Vagina (tissue), 2 donors: ENCODE results near the gene GRAMD1C. TPM values are rescaled to one million over a fixed set of nuclear protein-coding genes. Genes with fewer than 3 reads are reported as not detected.

Source experiments
- DNase-seq, 2 donors: peaks; one replicate each; pipeline ENCODE4 v3.0.0-alpha.2; 2017; ENCODE audit errors: extremely low spot score in 2 of 2
- H3K27ac ChIP-seq: fragments of 200-600 bp; sonication (generic); one replicate; pipeline ENCODE4 v1.5.1; 2019
- H3K27me3 ChIP-seq: fragments of 200-600 bp; sonication (generic); one replicate; pipeline ENCODE4 v1.5.1; 2019
- H3K36me3 ChIP-seq, 2 donors: fragments of 200-600 bp; sonication (generic); one replicate each; pipeline ENCODE4 v1.5.1; 2017 to 2019
- H3K4me1 ChIP-seq: fragments of 200-600 bp; sonication (generic); one replicate; pipeline ENCODE4 v1.5.1; 2019
- H3K4me3 ChIP-seq, 2 donors: fragments of 200-600 bp; sonication (generic); 1 replicate in 1 of 2; 2 replicates in 1 of 2; pipeline ENCODE4 v1.5.1; 2016 to 2019
- H3K9me3 ChIP-seq: fragments of 200-600 bp; sonication (generic); one replicate; pipeline ENCODE4 v1.5.1; 2019
- POLR2A ChIP-seq, 2 donors: fragments of 450-650 bp; IDR thresholded peaks; one replicate each; pipeline ENCODE4 v1.6.1; 2017; ENCODE audit warnings: antibody characterized with exemption in 2 of 2, mild to moderate bottlenecking in 2 of 2, moderate library complexity in 2 of 2
- POLR2AphosphoS5 ChIP-seq, 2 donors: sonication (generic); formaldehyde crosslinking; IDR thresholded peaks; one replicate each; pipeline ENCODE4 v1.9.0; 2017; ENCODE audit warnings: antibody characterized with exemption in 2 of 2, mild to moderate bottlenecking in 2 of 2, low read depth in 1 of 2; ENCODE audit not compliant: insufficient read depth in 1 of 2
- intact Hi-C: fragments of 100-400 bp; cut with DNase I; formaldehyde crosslinking; loops from one replicate; pipeline ENCODE4 v1.15.1; 2023
- total RNA-seq: library from RNA; depleted of rRNA; stranded (reverse); fragments of >200 nt; gene quantifications from one replicate; pipeline ENCODE4 v1.2.3, GENCODE V29; 2016
- TF ChIP-seq, protein P1 (sequence below), 3 experiments: fragments of 450-650 bp in 2 of 3; fragments of 200-600 bp in 1 of 3; sonication (generic) in 1 of 3; IDR thresholded peaks; one replicate each; pipeline ENCODE4 v1.5.1; 2017 to 2019; ENCODE audit warnings: antibody characterized with exemption in 3 of 3, mild to moderate bottlenecking in 2 of 3, moderate library complexity in 2 of 3

The GRAMD1C gene
- total RNA-seq, 1 donor from 2014 or later, result 9.6 TPM

DNA sequence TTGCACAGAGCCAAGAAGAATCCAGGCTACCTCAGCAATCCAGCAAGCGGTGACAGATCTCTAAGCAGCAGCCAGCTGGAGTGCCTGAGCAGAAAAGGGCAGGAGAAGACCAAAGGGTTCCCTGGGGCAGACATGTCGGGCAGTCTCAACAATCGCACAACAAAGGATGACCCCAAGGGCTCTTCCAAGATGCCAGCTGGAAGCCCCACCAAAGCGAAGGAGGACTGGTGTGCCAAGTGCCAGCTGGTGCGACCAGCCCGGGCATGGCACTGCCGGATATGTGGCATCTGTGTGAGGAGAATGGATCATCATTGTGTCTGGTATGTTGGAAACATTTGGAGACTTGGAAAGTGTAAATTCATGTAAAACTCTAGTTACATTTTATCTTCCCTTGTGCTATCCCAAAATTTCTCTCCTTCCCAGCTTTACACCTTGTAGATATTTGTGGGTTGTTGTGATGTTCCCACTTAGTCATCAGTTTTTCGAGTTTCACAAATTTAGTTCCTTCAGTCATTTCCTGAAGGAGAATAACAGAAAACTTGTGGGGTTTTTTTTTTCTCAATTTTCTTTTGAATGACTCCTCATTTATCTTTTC, 115.6 kb downstream of the GRAMD1C start:
- DNase-seq, result no peak
- intact Hi-C loops, result no loop called here
- H3K27ac ChIP-seq, result no peak overlapping the region

DNA sequence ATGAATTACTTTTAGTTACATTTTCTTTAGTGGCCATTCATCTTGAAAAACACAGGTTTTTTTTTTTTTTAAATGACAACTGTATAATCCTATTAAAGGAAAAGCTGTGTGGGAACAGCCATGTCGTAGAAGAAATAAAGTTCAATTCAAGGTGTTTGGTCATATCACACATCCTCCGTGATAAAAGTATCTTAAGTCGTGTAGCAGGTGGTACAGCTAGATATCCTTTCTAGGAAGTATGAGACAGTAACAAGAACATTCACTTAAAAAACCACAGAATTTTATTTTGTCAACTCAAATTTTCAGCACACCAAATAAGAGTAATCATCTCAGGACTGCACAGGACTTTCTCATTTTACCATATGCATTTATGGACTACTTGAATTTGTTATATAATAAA, 125.3 kb downstream of the GRAMD1C start:
- H3K27me3 ChIP-seq, result no peaks in the 10 kb centered on the region
- no peak overlapping the region for H3K27ac ChIP-seq
- no peaks in the 10 kb centered on the region for H3K36me3 ChIP-seq
- no peak overlapping the region for H3K4me3 ChIP-seq
- TF ChIP-seq, protein P1, sequence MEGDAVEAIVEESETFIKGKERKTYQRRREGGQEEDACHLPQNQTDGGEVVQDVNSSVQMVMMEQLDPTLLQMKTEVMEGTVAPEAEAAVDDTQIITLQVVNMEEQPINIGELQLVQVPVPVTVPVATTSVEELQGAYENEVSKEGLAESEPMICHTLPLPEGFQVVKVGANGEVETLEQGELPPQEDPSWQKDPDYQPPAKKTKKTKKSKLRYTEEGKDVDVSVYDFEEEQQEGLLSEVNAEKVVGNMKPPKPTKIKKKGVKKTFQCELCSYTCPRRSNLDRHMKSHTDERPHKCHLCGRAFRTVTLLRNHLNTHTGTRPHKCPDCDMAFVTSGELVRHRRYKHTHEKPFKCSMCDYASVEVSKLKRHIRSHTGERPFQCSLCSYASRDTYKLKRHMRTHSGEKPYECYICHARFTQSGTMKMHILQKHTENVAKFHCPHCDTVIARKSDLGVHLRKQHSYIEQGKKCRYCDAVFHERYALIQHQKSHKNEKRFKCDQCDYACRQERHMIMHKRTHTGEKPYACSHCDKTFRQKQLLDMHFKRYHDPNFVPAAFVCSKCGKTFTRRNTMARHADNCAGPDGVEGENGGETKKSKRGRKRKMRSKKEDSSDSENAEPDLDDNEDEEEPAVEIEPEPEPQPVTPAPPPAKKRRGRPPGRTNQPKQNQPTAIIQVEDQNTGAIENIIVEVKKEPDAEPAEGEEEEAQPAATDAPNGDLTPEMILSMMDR (IDR thresholded peaks at IDR 0.05), result no peak
- TF ChIP-seq POLR2A (IDR thresholded peaks at IDR 0.05) (no peak), POLR2AphosphoS5 (IDR thresholded peaks at IDR 0.05; ENCODE audit: insufficient read depth in 1 of 2, low read depth in 1 of 2) (no peak)
- no peak for DNase-seq
- intact Hi-C loops, result no loop called here
- H3K9me3 ChIP-seq, result no peaks in the 10 kb centered on the region
- H3K4me1 ChIP-seq, result no peaks in the 10 kb centered on the region

More for the DNA sequence above, 115.6 kb downstream of the GRAMD1C start:
- H3K4me3 ChIP-seq, result no peak overlapping the region
- H3K36me3 ChIP-seq, result no peaks in the 10 kb centered on the region
- no peaks in the 10 kb centered on the region for H3K27me3 ChIP-seq
- no peaks in the 10 kb centered on the region for H3K9me3 ChIP-seq
- peaks cover under 1% of the 10 kb centered on the region for H3K4me1 ChIP-seq
- TF ChIP-seq POLR2AphosphoS5 (IDR thresholded peaks at IDR 0.05; ENCODE audit: insufficient read depth in 1 of 2, low read depth in 1 of 2) (no peak), POLR2A (IDR thresholded peaks at IDR 0.05) (no peak)
- TF ChIP-seq, protein P1 (IDR thresholded peaks at IDR 0.05), result no peak

DNA sequence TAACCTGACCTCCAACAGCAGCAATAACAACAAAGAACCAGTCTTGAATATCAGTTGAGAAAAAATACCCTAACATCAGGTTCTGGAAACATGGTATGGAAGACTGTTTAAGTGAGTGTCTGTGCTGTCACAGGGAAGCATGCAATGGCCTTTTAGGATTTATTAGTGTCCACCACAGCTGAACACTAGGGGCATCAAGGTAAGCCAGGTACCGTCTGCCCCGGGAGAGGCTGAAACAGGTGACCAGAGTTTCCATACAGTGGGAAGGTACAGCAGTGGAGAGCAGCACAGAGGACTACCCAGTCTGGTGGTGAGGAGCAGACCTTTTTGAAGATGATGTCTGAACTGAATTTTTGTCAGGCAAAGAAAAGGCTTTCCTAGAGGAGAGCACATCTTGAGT, 127.6 kb downstream of the GRAMD1C start:
- H3K27ac ChIP-seq, result no peak overlapping the region
- no peaks in the 10 kb centered on the region for H3K4me1 ChIP-seq
- no peaks in the 10 kb centered on the region for H3K9me3 ChIP-seq
- intact Hi-C loops, result no loop called here
- H3K27me3 ChIP-seq, result no peaks in the 10 kb centered on the region
- DNase-seq, result no peak
- H3K4me3 ChIP-seq, result no peak overlapping the region
- no peaks in the 10 kb centered on the region for H3K36me3 ChIP-seq
- TF ChIP-seq POLR2AphosphoS5 (IDR thresholded peaks at IDR 0.05; ENCODE audit: insufficient read depth in 1 of 2, low read depth in 1 of 2) (no peak), POLR2A (IDR thresholded peaks at IDR 0.05) (no peak)
- TF ChIP-seq, protein P1 (IDR thresholded peaks at IDR 0.05), result no peak

DNA sequence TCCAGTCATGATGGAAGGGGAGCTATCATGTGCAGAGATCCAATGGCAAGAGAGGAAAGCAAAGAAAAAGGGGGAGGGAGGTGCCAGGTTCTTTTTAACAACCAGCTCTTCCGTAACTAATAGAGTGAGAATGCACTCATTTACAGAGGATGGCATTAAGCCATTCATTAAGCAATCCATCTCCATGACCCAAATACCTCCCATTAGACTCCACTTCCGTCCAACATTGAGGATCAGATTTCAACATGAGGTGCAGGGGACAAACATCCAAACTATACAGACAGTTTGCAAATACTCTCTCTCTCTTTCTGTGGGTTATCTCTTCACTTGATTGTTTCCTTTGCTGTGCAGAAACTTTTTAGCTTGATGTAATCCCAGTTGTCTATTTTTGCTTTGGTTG, 130.4 kb downstream of the GRAMD1C start:
- H3K27ac ChIP-seq, result no peak overlapping the region
- intact Hi-C loops, result no loop called here
- no peaks in the 10 kb centered on the region for H3K4me1 ChIP-seq
- TF ChIP-seq, protein P1 (IDR thresholded peaks at IDR 0.05), result no peak
- TF ChIP-seq POLR2A (IDR thresholded peaks at IDR 0.05) (no peak), POLR2AphosphoS5 (IDR thresholded peaks at IDR 0.05; ENCODE audit: insufficient read depth in 1 of 2, low read depth in 1 of 2) (no peak)
- DNase-seq, result no peak
- H3K27me3 ChIP-seq, result no peaks in the 10 kb centered on the region
- no peak overlapping the region for H3K4me3 ChIP-seq
- H3K36me3 ChIP-seq, result no peaks in the 10 kb centered on the region
- no peaks in the 10 kb centered on the region for H3K9me3 ChIP-seq

DNA sequence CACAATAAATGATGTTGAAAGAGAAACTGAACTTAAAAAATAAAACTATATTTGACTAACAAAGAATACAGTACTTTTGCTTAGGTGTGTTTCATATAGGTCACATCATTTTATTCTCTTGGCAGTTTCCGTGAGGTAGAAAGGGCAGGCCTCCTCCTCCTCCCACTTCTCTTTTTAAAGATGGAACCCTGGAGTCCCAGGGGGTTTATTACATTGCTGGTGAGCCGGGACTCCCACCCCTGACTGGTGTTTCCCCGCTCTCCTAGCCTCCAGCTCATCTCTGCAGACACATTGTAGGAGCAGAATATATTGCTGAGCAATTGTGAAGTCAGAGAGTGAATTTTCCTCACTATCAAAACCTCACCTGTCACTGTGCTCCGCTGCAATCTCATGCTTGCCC, 139.2 kb downstream of the GRAMD1C start:
- no peaks in the 10 kb centered on the region for H3K27me3 ChIP-seq
- no peak overlapping the region for H3K27ac ChIP-seq
- H3K9me3 ChIP-seq, result no peaks in the 10 kb centered on the region
- H3K4me3 ChIP-seq, result no peak overlapping the region
- H3K4me1 ChIP-seq, result no peaks in the 10 kb centered on the region
- intact Hi-C loops, result no loop called here
- DNase-seq, result no peak
- no peaks in the 10 kb centered on the region for H3K36me3 ChIP-seq
- TF ChIP-seq POLR2AphosphoS5 (IDR thresholded peaks at IDR 0.05; ENCODE audit: insufficient read depth in 1 of 2, low read depth in 1 of 2), result no peak
- TF ChIP-seq POLR2A (IDR thresholded peaks at IDR 0.05), result no peak
- TF ChIP-seq, protein P1 (IDR thresholded peaks at IDR 0.05), result no peak
